ENCODE results near the gene TLE6. TPM values are rescaled to one million over a fixed set of nuclear protein-coding genes. Genes with fewer than 3 reads are reported as not detected.
A peak's percentile ranks its signal among the peaks of the same experiment; 100 is the strongest.

TLE6 gene
- total and polyA plus RNA-seq, 2 of the 13 experiments (the other 11 are each of a cell fraction or from before 2014, with no cell fraction given): 0.24 to 5.5 TPM

DNA sequence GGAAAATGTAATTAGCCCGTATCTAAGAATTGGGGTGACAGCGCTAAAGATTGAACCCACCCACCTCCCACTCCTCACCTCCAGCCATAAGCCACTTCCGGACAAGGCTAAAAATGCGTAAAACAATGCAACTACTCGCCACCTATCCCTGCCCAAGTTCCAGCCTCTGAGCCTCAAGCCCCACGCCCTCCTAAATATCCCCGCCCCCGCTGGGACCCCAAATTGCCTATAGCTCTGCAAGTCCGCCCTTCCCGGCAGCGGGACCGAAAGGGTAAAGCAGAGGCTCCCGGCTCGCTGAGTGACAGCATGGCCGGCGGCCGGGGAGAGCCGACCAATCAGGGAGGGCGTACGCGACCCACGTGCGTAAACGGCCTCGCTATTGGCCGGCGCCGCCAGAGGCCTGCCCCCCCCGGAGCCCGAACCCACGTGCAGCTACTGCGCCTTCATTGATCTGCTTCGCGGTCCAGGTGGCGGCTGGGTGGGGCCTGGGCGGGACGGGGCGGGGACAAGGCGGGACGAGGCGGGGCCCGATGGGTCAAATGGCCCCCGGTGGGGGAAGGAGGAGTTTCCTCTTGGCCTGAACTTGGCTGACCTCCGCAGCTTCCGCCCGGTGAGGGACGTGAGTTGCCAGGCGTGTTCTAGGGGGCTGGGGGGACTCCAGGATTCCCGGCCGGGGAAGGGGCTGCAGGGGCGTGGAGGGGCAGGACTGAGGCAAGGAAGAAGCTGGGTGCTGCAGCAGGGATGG lies at the start of gene TLE6 (continued):
- TF ChIP-seq, protein P1, sequence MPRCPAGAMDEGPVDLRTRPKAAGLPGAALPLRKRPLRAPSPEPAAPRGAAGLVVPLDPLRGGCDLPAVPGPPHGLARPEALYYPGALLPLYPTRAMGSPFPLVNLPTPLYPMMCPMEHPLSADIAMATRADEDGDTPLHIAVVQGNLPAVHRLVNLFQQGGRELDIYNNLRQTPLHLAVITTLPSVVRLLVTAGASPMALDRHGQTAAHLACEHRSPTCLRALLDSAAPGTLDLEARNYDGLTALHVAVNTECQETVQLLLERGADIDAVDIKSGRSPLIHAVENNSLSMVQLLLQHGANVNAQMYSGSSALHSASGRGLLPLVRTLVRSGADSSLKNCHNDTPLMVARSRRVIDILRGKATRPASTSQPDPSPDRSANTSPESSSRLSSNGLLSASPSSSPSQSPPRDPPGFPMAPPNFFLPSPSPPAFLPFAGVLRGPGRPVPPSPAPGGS (CRISPR knock-in tag; IDR thresholded peaks at IDR 0.05): no peak; the same call in 1 of the 2 replicates
- TF ChIP-seq ZFP36L2 (CRISPR knock-in tag; IDR thresholded peaks at IDR 0.05) (no peak), PAWR (CRISPR knock-in tag; IDR thresholded peaks at IDR 0.05; ENCODE audit: borderline replicate concordance) (no peak), TARDBP (CRISPR knock-in tag; IDR thresholded peaks at IDR 0.05) (peak; percentile 71), TSC22D2 (CRISPR knock-in tag; IDR thresholded peaks at IDR 0.05; ENCODE audit: borderline replicate concordance) (no peak), ZNF441 (CRISPR knock-in tag; IDR thresholded peaks at IDR 0.05; ENCODE audit: borderline replicate concordance) (peak; percentile 74), FOXC1 (CRISPR knock-in tag; IDR thresholded peaks at IDR 0.05; ENCODE audit: borderline replicate concordance) (peak; percentile 64; the same call in 1 of the 2 replicates), NFKB2 (CRISPR knock-in tag; IDR thresholded peaks at IDR 0.05; ENCODE audit: borderline replicate concordance) (peak; percentile 50; the same call in 1 of the 2 replicates), ZNF781 (CRISPR knock-in tag; IDR thresholded peaks at IDR 0.05; ENCODE audit: borderline replicate concordance, not compliant biosample characterization) (no peak), ZNF180 (CRISPR knock-in tag; IDR thresholded peaks at IDR 0.05; ENCODE audit: borderline replicate concordance, low read depth) (no peak), ZNF563 (CRISPR knock-in tag; IDR thresholded peaks at IDR 0.05) (no peak; the same call in 1 of the 2 replicates), ZNF562 (CRISPR knock-in tag; IDR thresholded peaks at IDR 0.05; ENCODE audit: borderline replicate concordance) (no peak), U2AF1 (optimal IDR thresholded peaks at IDR 0.05; ENCODE audit: low read depth, low read length) (no peak), MLLT10 (CRISPR knock-in tag; IDR thresholded peaks at IDR 0.05) (no peak), CCAR2 (optimal IDR thresholded peaks at IDR 0.05; ENCODE audit: low read depth, low read length) (no peak), ZFY (CRISPR knock-in tag; IDR thresholded peaks at IDR 0.05) (peak; percentile 21; the same call in 1 of the 2 replicates), SMAD1 (CRISPR knock-in tag; IDR thresholded peaks at IDR 0.05; ENCODE audit: borderline replicate concordance, low read depth) (no peak), RORA (CRISPR knock-in tag; IDR thresholded peaks at IDR 0.05) (no peak), ZNF331 (CRISPR knock-in tag; IDR thresholded peaks at IDR 0.05) (0 out of 2 replicates have a peak, but pooled peaks have one; percentile 15), STAT5B (CRISPR knock-in tag; IDR thresholded peaks at IDR 0.05) (no peak)
- TF ChIP-seq, protein P2, sequence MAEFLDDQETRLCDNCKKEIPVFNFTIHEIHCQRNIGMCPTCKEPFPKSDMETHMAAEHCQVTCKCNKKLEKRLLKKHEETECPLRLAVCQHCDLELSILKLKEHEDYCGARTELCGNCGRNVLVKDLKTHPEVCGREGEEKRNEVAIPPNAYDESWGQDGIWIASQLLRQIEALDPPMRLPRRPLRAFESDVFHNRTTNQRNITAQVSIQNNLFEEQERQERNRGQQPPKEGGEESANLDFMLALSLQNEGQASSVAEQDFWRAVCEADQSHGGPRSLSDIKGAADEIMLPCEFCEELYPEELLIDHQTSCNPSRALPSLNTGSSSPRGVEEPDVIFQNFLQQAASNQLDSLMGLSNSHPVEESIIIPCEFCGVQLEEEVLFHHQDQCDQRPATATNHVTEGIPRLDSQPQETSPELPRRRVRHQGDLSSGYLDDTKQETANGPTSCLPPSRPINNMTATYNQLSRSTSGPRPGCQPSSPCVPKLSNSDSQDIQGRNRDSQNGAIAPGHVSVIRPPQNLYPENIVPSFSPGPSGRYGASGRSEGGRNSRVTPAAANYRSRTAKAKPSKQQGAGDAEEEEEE (CRISPR knock-in tag; IDR thresholded peaks at IDR 0.05; ENCODE audit: borderline replicate concordance): peak; percentile 24; the same call in 1 of the 2 replicates
- TF ChIP-seq, protein P3, sequence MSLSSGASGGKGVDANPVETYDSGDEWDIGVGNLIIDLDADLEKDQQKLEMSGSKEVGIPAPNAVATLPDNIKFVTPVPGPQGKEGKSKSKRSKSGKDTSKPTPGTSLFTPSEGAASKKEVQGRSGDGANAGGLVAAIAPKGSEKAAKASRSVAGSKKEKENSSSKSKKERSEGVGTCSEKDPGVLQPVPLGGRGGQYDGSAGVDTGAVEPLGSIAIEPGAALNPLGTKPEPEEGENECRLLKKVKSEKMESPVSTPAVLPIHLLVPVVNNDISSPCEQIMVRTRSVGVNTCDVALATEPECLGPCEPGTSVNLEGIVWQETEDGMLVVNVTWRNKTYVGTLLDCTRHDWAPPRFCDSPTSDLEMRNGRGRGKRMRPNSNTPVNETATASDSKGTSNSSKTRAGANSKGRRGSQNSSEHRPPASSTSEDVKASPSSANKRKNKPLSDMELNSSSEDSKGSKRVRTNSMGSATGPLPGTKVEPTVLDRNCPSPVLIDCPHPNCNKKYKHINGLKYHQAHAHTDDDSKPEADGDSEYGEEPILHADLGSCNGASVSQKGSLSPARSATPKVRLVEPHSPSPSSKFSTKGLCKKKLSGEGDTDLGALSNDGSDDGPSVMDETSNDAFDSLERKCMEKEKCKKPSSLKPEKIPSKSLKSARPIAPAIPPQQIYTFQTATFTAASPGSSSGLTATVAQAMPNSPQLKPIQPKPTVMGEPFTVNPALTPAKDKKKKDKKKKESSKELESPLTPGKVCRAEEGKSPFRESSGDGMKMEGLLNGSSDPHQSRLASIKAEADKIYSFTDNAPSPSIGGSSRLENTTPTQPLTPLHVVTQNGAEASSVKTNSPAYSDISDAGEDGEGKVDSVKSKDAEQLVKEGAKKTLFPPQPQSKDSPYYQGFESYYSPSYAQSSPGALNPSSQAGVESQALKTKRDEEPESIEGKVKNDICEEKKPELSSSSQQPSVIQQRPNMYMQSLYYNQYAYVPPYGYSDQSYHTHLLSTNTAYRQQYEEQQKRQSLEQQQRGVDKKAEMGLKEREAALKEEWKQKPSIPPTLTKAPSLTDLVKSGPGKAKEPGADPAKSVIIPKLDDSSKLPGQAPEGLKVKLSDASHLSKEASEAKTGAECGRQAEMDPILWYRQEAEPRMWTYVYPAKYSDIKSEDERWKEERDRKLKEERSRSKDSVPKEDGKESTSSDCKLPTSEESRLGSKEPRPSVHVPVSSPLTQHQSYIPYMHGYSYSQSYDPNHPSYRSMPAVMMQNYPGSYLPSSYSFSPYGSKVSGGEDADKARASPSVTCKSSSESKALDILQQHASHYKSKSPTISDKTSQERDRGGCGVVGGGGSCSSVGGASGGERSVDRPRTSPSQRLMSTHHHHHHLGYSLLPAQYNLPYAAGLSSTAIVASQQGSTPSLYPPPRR (CRISPR knock-in tag; IDR thresholded peaks at IDR 0.05; ENCODE audit: borderline replicate concordance): peak; percentile 86; the same call in 1 of the 2 replicates

Measured in HepG2 (cell line).